GM18517 (cell line): Measurements from ENCODE around the gene NANP.
A peak's percentile ranks its signal among the peaks of the same experiment; 100 is the strongest.
"Not testable (repeated sequence)": the region's sequence is repeated elsewhere in the genome, so short reads cannot be mapped to it uniquely, and the experiment has no call there.

Experiments used
- ATAC-seq: cut with Tn5 transposase; IDR thresholded peaks from one replicate; pipeline ENCODE4 v1.9.1; 2021; ENCODE audit warnings: mild to moderate bottlenecking, moderate library complexity; ENCODE audit not compliant: unreplicated experiment

NANP gene

GRCh38 chr20:25623736-25624499, at the start of gene NANP:
Gene NANP, minus strand, starts transcription at chr20:25624014. Its CDS starts 66 bp downstream, at chr20:25623948.
- ATAC-seq: peak; percentile 82

DNA sequence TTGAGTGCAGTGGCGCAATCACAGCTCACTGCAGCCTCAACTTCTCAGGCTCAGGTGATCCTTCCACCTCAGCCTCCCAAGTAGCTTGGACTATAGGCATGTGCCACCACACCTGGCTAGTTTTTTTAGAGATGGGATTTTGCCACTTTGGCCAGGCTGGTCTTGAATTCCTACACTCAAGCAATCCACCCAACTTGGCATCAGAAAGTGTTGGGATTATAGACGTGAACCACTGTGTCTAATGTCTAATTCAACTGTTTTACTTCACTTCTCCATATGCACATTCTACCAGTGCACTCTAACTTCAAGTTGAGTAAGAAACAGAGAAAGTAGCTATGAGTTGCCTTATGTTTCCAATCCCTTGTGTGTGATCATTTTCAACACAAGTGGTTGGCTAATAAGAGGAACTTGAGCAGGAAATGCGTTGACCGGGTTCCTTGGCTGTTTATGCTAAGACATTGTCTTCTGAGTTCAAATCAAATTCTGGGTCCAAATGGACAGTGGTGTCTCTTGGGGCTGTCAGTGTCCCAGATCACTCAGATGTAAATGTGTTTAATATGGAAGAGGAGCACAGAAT, 48.9 kb upstream of the NANP start:
- no peak for ATAC-seq

- no peak for ATAC-seq
Measured at GRCh38 chr20:25669826-25670422, 46.1 kb upstream of the NANP start.

- no peak for ATAC-seq
Measured at GRCh38 chr20:25668446-25668845, 44.6 kb upstream of the NANP start.

DNA sequence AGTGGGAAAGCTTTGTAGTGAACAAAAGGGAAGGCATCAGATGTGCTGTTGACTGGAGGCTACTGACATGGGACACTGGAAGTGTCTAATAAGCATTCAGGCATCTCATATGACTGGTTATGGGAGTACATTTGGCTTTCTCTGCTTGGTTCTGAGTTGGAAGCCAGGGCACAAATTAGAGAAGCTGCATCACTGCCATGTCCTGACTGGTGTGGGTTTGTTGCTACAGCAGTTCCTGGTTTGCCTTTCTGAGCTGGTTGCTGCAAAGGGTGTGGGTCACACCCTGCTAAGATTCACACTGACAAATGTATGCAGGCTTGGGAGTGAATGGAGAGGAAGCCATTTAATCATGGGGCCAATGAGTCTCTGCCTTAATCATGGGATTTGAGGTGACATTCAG, 36.2 kb upstream of the NANP start:
- ATAC-seq: no peak

- ATAC-seq: no peak
Measured at GRCh38 chr20:25654487-25654886, 30.7 kb upstream of the NANP start.

- ATAC-seq: not testable (repeated sequence)
Measured at GRCh38 chr20:25652866-25653265, 29.1 kb upstream of the NANP start.

DNA sequence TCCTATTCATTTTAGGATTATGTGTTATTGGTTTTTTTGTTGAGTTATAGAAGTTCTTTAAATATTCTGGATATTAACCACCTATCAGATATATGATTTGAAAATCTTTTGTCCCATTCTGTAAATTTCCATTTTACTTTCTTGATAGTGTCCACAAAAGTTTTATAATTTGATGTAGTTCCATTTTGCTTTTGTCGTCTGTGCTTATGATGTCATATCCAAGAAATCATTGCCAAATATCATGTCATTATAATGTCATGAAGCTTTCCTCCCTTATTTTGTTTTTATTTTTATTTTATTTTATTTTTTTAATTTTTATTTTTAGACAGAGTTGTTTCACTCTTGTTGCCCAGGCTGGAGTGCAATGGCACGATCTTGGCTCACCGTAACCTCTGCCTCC, 21.0 kb upstream of the NANP start:
- ATAC-seq: no peak

DNA sequence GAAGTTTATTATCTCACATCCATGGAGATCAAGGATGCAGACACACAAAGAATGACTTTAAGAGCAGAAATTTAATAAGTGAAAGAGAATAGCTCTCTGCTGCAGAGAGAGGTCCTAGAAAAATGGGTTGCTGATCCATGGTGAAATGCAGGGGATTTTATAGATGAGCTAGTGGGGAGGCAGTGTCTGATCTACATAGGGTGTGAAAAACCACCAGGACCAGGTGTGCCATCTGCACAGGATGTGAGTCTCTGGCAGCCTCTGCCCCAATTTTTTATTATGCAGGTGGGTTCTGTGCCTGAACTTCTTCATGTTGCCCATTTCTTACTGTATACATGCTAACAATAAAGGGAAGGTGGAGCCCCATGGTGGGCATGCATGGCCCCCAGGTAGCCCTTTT, 19.9 kb upstream of the NANP start:
- ATAC-seq: no peak

GRCh38 chr20:25637247-25637646, 13.4 kb upstream of the NANP start:
- no peak for ATAC-seq

DNA sequence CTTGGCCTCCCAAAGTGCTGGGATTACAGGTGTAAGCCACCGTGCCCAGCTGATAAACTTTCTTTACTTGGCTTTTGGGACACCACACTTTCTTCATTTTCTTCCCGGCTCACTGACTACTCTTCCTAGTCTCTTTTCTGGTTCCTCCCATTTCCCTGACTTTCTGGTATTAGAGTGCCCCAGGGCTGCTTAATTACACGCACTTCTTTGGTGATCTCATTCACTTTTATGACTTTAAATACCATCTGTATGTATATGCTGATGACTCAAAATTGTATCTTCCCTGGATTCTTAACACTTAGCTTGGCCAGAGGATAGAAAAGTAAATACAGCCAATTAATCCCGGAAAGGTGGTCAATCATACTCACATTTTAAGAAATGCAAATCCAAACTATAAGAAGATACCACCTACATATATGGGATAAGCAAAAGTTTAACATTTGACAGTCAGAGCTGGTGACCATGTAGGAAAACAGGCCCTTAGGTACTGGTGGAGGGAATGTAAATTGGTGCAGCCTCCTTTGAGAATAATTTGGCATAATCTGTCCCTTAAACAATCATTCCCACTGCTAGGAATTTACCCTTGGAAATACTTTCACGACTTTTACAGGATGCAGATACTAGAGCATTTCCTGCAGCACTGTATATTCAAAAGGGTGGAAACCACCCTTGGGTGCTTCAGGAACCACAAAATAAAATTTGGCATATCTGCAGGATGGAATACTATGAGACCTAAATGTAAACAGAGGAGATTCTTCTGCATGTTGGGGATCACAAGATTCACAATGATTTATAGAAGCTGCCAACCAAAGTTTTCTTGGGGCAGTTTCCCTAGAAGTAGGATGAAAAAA, 9.4 kb upstream of the NANP start:
- ATAC-seq: no peak

DNA sequence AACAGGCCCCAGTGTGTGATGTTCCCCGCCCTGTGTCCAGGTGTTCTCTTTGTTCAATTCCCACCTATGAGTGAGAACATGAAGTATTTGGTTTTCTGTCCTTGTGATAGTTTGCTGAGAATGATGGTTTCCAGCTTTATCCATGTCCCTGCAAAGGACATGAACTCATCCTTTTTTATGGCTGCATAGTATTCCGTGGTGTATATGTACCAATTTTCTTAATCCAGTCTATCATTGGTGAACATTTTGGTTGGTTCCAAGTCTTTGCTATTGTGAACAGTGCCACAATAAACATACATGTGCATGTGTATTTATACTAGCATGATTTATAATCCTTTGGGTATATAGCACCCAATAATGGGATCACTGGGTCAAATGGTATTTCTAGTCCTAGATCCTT, 6.8 kb upstream of the NANP start:
- not testable (repeated sequence) for ATAC-seq

DNA sequence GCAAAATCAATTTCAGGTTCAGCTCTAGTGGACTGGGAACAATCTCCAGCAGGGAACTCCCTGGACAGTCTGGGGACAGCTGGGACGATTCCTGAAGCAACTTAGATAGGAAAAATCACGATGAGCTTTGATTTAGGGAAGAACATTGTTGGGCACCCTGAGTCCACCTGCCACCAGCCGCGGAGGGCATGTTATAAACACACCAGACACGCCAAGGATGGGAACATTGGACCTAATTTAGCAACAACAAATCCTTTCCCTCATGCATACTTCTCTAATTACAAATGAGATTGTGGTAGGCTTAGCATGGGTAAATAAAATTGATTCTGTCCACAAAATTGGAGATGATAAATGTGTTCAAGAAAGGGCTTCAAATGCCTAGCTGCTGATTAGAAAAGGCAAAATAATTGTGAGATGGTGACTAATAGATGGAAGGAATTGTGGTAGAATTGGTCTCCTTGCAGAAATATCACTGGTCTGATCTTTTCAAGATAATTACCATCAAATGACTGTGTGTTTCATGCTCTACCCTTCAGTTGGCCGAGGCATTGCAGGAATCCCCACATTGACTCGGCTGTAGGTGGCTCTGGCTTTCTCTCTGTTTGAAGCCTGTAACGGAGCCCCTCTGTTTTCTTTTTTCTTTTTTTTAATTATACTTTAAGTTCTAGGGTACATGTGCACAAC, 6.1 kb upstream of the NANP start:
- no peak for ATAC-seq

DNA sequence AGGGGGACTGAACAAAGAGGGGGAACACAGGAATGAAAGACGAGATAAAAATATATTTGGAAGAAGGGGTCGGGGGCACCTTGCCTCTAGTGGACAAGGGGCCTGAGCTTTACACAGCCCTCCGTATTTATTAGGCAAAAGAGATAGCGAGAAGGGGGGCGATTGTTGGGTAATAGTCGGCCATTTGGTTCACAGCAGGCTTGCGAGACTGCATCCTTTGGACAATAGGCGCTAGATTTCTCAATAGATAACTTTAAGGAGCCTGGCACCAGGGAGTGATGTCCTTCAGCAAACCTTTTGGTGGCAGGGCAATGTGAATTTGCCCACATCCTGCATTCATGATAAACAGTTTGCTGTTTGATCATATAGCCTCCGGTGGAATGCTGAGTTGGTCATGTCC, 3.0 kb upstream of the NANP start:
- no peak for ATAC-seq

DNA sequence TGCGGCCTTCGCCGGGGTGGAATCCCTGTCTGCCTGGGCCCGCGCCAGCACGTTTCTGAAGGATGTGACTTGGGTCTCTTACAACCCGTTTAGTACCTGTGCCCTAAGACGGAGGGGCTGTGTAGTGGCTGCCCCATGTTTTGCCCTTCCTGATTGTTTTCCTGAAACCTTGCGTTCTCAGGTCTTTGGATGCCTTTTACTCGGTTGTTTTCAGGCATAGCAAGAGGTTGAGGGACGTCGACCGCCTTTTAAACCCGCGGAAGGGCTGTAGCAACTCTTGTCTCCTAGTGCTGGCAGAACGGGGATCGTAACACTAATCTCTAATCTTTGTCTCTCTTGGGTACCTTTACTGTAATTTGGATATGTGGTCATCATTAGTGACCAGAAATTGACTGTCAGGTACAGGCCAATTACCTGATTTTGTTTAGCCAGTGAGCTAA, 706 bp upstream of the NANP start:
- ATAC-seq: no peak

- peak; percentile 28 for ATAC-seq
Measured at GRCh38 chr20:25623225-25623735, 534 bp downstream of the NANP start.

GRCh38 chr20:25622450-25623224, 1.2 kb downstream of the NANP start:
- ATAC-seq: no peak

GRCh38 chr20:25622049-25622448, 1.8 kb downstream of the NANP start:
- no peak for ATAC-seq

DNA sequence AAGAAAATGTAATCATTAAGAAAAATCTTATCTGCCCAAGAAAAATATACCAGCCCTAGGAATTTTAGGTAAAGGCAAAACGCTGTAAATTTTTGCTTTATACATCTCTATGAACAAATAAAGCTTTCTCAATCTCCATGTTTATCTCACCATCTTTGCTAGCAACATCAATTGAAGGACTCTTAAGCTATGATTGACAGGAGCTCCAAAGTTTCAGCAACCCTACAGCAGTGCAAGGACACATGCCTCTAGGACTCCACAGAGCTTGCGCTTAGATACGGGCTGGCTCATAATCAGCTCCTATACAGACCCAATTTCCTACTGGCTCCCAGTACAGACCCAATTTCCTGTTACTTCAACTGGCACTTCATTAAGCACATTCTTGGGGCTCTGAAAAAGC, 4.3 kb downstream of the NANP start:
- ATAC-seq: no peak

DNA sequence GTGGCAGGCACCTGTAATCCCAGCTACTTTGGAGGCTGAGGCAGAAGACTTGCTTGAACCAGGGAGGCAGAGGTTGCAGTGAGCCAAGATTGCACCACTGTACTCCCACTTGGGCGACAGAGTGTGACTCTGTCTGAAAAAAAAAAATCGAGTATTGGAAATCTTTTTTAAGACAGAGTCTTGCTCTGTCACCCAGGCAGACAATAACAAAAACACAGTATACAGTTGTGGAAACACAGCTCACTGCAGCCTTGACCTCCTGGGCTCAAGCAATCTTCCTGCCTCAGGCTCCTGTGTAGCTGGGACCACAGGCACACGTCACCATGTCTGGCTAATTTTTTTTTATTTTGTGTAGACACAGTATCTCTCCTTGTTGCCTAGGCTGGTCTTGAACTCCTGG, 15.0 kb downstream of the NANP start:
- ATAC-seq: no peak
